22Rv1 (cell line): ENCODE results near the gene SERPING1.

Source experiments
- CTCF ChIP-seq: fragments of 450-650 bp; IDR thresholded peaks from 2 replicates; pipeline ENCODE4 v1.5.1; 2017; ENCODE audit warnings: mild to moderate bottlenecking
- ZFX ChIP-seq: fragments of 450-650 bp; IDR thresholded peaks from 2 replicates; pipeline ENCODE4 v1.6.1; 2017; ENCODE audit warnings: antibody characterized with exemption, borderline replicate concordance

GRCh38 chr11:57584341-57584740 is 13.1 kb upstream of the SERPING1 start:
- TF ChIP-seq CTCF (no peak), ZFX (no peak)
